HG02571 (cell line): Measurements from ENCODE around the gene GMDS.

Experiments
- ATAC-seq: cut with Tn5 transposase; IDR thresholded peaks from one replicate; pipeline ENCODE4 v1.9.1; 2021; ENCODE audit warnings: mild to moderate bottlenecking, moderate library complexity; ENCODE audit not compliant: unreplicated experiment

The GMDS gene

GRCh38 chr6:2209226-2209809 is 36.1 kb downstream of the GMDS start:
- peak; percentile 59 for ATAC-seq

GRCh38 chr6:2208468-2208867 is 36.9 kb downstream of the GMDS start:
- ATAC-seq, result no peak

GRCh38 chr6:2205396-2205795 is 40.0 kb downstream of the GMDS start:
- no peak for ATAC-seq

- ATAC-seq, result no peak
Observed at GRCh38 chr6:2204272-2204671, 41.1 kb downstream of the GMDS start.

- no peak for ATAC-seq
Observed at GRCh38 chr6:2203264-2203663, 42.1 kb downstream of the GMDS start.

GRCh38 chr6:2197984-2198383 is 47.4 kb downstream of the GMDS start:
- ATAC-seq, result no peak

GRCh38 chr6:2197177-2197671 is 48.2 kb downstream of the GMDS start:
- ATAC-seq, result no peak

- no peak for ATAC-seq
Observed at GRCh38 chr6:2196079-2196679, 49.2 kb downstream of the GMDS start.

- no peak for ATAC-seq
Observed at GRCh38 chr6:2194643-2195042, 50.8 kb downstream of the GMDS start.

GRCh38 chr6:2193931-2194330 is 51.5 kb downstream of the GMDS start:
- ATAC-seq, result no peak

- no peak for ATAC-seq
Observed at GRCh38 chr6:2192976-2193375, 52.4 kb downstream of the GMDS start.

GRCh38 chr6:2191390-2191740 is 54.0 kb downstream of the GMDS start:
- no peak for ATAC-seq

- no peak for ATAC-seq
Observed at GRCh38 chr6:2190661-2191389, 54.6 kb downstream of the GMDS start.

GRCh38 chr6:2188856-2189384 is 56.5 kb downstream of the GMDS start:
- no peak for ATAC-seq

GRCh38 chr6:2188397-2188796 is 57.0 kb downstream of the GMDS start:
- no peak for ATAC-seq

- no peak for ATAC-seq
Observed at GRCh38 chr6:2187826-2188225, 57.6 kb downstream of the GMDS start.

GRCh38 chr6:2186516-2186915 is 58.9 kb downstream of the GMDS start:
- peak; percentile 68 for ATAC-seq

GRCh38 chr6:2185466-2185865 is 59.9 kb downstream of the GMDS start:
- no peak for ATAC-seq

GRCh38 chr6:2184700-2185455 is 60.5 kb downstream of the GMDS start:
- no peak for ATAC-seq

GRCh38 chr6:2183752-2184151 is 61.7 kb downstream of the GMDS start:
- ATAC-seq, result no peak

- no peak for ATAC-seq
Observed at GRCh38 chr6:2183246-2183645, 62.2 kb downstream of the GMDS start.
